Liver (tissue), 3 donors: ENCODE results near the gene ITM2A.

Source experiments
- ATF3 ChIP-seq: IDR thresholded peaks from 2 replicates; pipeline ENCODE4 v1.6.1; 2016; ENCODE audit warnings: antibody characterized with exemption
- EGR1 ChIP-seq, 2 donors: IDR thresholded peaks; 2 replicates each; pipeline ENCODE4 v1.6.1; 2016 to 2018; ENCODE audit warnings: antibody characterized with exemption in 2 of 2, low read depth in 2 of 2
- MAX ChIP-seq: IDR thresholded peaks from 2 replicates; pipeline ENCODE4 v1.6.1; 2016; ENCODE audit warnings: antibody characterized with exemption
- TF ChIP-seq, protein P1 (sequence below): fragments of 150-350 bp; IDR thresholded peaks from 2 replicates; pipeline ENCODE4 v1.5.1; 2017; ENCODE audit warnings: improper control_type of control experiment, low read depth, low read length; ENCODE audit not compliant: missing input control
- donor health status: healthy.
- donor health status: healthy.

DNA sequence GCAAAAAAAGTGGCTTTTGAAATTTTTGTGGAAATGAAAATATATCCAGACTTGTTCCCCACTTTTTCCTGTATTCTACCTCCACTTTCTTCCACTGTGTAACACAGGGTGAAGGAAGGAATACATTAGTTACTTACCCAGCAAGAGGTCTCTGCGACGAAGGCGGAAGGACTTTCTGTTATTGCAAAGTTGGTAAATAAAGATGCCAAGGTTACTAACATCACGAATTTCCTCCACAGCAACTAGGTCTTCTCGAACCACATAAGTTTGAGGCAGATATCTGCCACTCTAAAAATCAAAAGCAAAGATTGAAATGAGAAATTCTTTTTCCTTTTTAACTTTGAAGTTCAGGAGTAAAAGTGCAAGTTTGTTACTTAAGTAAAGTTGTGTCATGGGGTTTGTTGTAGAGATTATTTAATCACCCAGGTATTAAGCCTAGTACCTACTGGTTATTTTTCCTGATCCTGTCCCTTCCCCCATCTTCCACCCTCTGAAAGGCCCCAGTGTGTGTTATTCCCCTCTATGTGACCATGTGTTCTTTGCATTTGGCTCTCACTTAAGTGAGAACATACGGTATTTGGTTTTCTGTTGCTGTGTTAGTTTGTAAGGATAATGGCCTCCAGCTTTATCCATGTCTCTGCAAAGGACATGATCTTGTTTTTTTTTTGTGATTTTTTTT is 5.8 kb downstream of the ITM2A start:
- TF ChIP-seq, protein P1, sequence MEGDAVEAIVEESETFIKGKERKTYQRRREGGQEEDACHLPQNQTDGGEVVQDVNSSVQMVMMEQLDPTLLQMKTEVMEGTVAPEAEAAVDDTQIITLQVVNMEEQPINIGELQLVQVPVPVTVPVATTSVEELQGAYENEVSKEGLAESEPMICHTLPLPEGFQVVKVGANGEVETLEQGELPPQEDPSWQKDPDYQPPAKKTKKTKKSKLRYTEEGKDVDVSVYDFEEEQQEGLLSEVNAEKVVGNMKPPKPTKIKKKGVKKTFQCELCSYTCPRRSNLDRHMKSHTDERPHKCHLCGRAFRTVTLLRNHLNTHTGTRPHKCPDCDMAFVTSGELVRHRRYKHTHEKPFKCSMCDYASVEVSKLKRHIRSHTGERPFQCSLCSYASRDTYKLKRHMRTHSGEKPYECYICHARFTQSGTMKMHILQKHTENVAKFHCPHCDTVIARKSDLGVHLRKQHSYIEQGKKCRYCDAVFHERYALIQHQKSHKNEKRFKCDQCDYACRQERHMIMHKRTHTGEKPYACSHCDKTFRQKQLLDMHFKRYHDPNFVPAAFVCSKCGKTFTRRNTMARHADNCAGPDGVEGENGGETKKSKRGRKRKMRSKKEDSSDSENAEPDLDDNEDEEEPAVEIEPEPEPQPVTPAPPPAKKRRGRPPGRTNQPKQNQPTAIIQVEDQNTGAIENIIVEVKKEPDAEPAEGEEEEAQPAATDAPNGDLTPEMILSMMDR = no peak
- TF ChIP-seq EGR1 (IDR thresholded peaks at IDR 0.05; ENCODE audit: low read depth in 2 of 2) (no peak), MAX (no peak), ATF3 (no peak)
